Central memory CD8-positive, alpha-beta T cell (primary cell): Measurements from ENCODE around the gene DDIT3.

Experiments
- ATAC-seq: fragments of 150-1000 bp; cut with Tn5 transposase; replicated peaks from 2 replicates; pipeline ENCODE4 v1.10.0; 2022; ENCODE audit warnings: mild to moderate bottlenecking, moderate FRiP score, moderate number of reproducible peaks; ENCODE audit not compliant: poor library complexity, severe bottlenecking; ENCODE audit errors: extremely low read depth
- DNase-seq, 2 donors: peaks; one replicate each; pipeline ENCODE4 v3.0.0; 2021; ENCODE audit warnings: low spot score in 2 of 2
- H3K27ac Mint-ChIP-seq: one replicate; pipeline ENCODE4 v1.8.0; 2022; ENCODE audit warnings: low read depth, mild to moderate bottlenecking, moderate library complexity, mixed read lengths
- H3K27me3 Mint-ChIP-seq: one replicate; pipeline ENCODE4 v1.8.0; 2022; ENCODE audit warnings: mixed read lengths
- H3K36me3 Mint-ChIP-seq: one replicate; pipeline ENCODE4 v1.8.0; 2022; ENCODE audit warnings: mild to moderate bottlenecking, moderate library complexity, mixed read lengths; ENCODE audit not compliant: insufficient read depth
- H3K4me1 Mint-ChIP-seq: one replicate; pipeline ENCODE4 v1.8.0; 2022; ENCODE audit warnings: mixed read lengths
- H3K4me3 Mint-ChIP-seq: one replicate; pipeline ENCODE4 v1.8.0; 2022; ENCODE audit warnings: mild to moderate bottlenecking, moderate library complexity, mixed read lengths
- H3K9me3 Mint-ChIP-seq: one replicate; pipeline ENCODE4 v1.8.0; 2022; ENCODE audit warnings: mixed read lengths

The DDIT3 gene

GRCh38 chr12:57541717-57542116 lies 21.4 kb upstream of the DDIT3 start:
- Mint-ChIP-seq H3K36me3 (peaks cover 12% of the 10 kb centered on the region), H3K27ac (no peak overlapping the region), H3K27me3 (no peaks in the 10 kb centered on the region), H3K4me3 (no peak overlapping the region), H3K9me3 (no peaks in the 10 kb centered on the region), H3K4me1 (peaks cover 33% of the 10 kb centered on the region)
- ATAC-seq (no peak), DNase-seq (no peak)

- DNase-seq: no peak
- no peaks in the 10 kb centered on the region for H3K27me3 Mint-ChIP-seq
- peaks cover 9% of the 10 kb centered on the region for H3K36me3 Mint-ChIP-seq
- H3K4me1 Mint-ChIP-seq: peaks cover 26% of the 10 kb centered on the region
- no peak overlapping the region for H3K27ac Mint-ChIP-seq
- H3K9me3 Mint-ChIP-seq: no peaks in the 10 kb centered on the region
- ATAC-seq: no peak
- H3K4me3 Mint-ChIP-seq: no peak overlapping the region
Measured at GRCh38 chr12:57541001-57541400, 20.7 kb upstream of the DDIT3 start.

- Mint-ChIP-seq H3K4me3 (no peak overlapping the region), H3K27me3 (no peaks in the 10 kb centered on the region), H3K36me3 (peaks cover 16% of the 10 kb centered on the region), H3K4me1 (peaks cover 11% of the 10 kb centered on the region), H3K27ac (no peak overlapping the region), H3K9me3 (no peaks in the 10 kb centered on the region)
- no peak for DNase-seq
- no peak for ATAC-seq
Measured at GRCh38 chr12:57539134-57539768, 18.9 kb upstream of the DDIT3 start.

GRCh38 chr12:57536597-57536942 lies 16.3 kb upstream of the DDIT3 start:
- ATAC-seq: no peak
- Mint-ChIP-seq H3K9me3 (no peaks in the 10 kb centered on the region), H3K36me3 (peaks cover 32% of the 10 kb centered on the region), H3K27ac (no peak overlapping the region), H3K4me3 (no peak overlapping the region), H3K27me3 (no peaks in the 10 kb centered on the region), H3K4me1 (peaks cover 11% of the 10 kb centered on the region)
- no peak for DNase-seq

- DNase-seq (no peak), ATAC-seq (no peak)
- Mint-ChIP-seq H3K4me1 (peaks cover 11% of the 10 kb centered on the region), H3K4me3 (no peak overlapping the region), H3K27ac (no peak overlapping the region), H3K9me3 (no peaks in the 10 kb centered on the region), H3K27me3 (no peaks in the 10 kb centered on the region), H3K36me3 (peaks cover 37% of the 10 kb centered on the region)
Measured at GRCh38 chr12:57535764-57536596, 15.7 kb upstream of the DDIT3 start.

GRCh38 chr12:57534991-57535543 lies 14.8 kb upstream of the DDIT3 start:
- DNase-seq: no peak
- peaks cover 41% of the 10 kb centered on the region for H3K36me3 Mint-ChIP-seq
- H3K9me3 Mint-ChIP-seq: no peaks in the 10 kb centered on the region
- ATAC-seq: no peak
- H3K4me3 Mint-ChIP-seq: no peak overlapping the region
- H3K27ac Mint-ChIP-seq: no peak overlapping the region
- peaks cover 6% of the 10 kb centered on the region for H3K4me1 Mint-ChIP-seq
- H3K27me3 Mint-ChIP-seq: no peaks in the 10 kb centered on the region

- Mint-ChIP-seq H3K27ac (no peak overlapping the region), H3K4me1 (no peaks in the 10 kb centered on the region), H3K9me3 (no peaks in the 10 kb centered on the region), H3K36me3 (peaks cover 46% of the 10 kb centered on the region), H3K4me3 (no peak overlapping the region), H3K27me3 (no peaks in the 10 kb centered on the region)
- DNase-seq (no peak), ATAC-seq (no peak)
Measured at GRCh38 chr12:57534250-57534649, 13.9 kb upstream of the DDIT3 start.

- no peak overlapping the region for H3K27ac Mint-ChIP-seq
- DNase-seq: no peak
- peaks cover 48% of the 10 kb centered on the region for H3K36me3 Mint-ChIP-seq
- no peaks in the 10 kb centered on the region for H3K4me1 Mint-ChIP-seq
- no peaks in the 10 kb centered on the region for H3K27me3 Mint-ChIP-seq
- H3K4me3 Mint-ChIP-seq: no peak overlapping the region
- ATAC-seq: no peak
- no peaks in the 10 kb centered on the region for H3K9me3 Mint-ChIP-seq
Measured at GRCh38 chr12:57533108-57533507, 12.8 kb upstream of the DDIT3 start.

GRCh38 chr12:57531836-57532235 lies 11.5 kb upstream of the DDIT3 start:
- Mint-ChIP-seq H3K4me3 (no peak overlapping the region), H3K27me3 (no peaks in the 10 kb centered on the region), H3K4me1 (no peaks in the 10 kb centered on the region), H3K9me3 (no peaks in the 10 kb centered on the region), H3K36me3 (peaks cover 52% of the 10 kb centered on the region), H3K27ac (no peak overlapping the region)
- DNase-seq (no peak), ATAC-seq (no peak)

- no peak overlapping the region for H3K27ac Mint-ChIP-seq
- ATAC-seq (no peak), DNase-seq (no peak)
- H3K4me3 Mint-ChIP-seq: no peak overlapping the region
- H3K4me1 Mint-ChIP-seq: peaks cover under 1% of the 10 kb centered on the region
- no peaks in the 10 kb centered on the region for H3K9me3 Mint-ChIP-seq
- peaks cover 56% of the 10 kb centered on the region for H3K36me3 Mint-ChIP-seq
- no peaks in the 10 kb centered on the region for H3K27me3 Mint-ChIP-seq
Measured at GRCh38 chr12:57530396-57531142, 10.3 kb upstream of the DDIT3 start.

GRCh38 chr12:57529831-57530230 lies 9.5 kb upstream of the DDIT3 start:
- Mint-ChIP-seq H3K36me3 (peaks cover 50% of the 10 kb centered on the region), H3K27me3 (no peaks in the 10 kb centered on the region), H3K4me1 (peaks cover 8% of the 10 kb centered on the region), H3K27ac (no peak overlapping the region), H3K4me3 (no peak overlapping the region), H3K9me3 (no peaks in the 10 kb centered on the region)
- DNase-seq: no peak
- ATAC-seq: no peak

GRCh38 chr12:57528831-57529555 lies 8.7 kb upstream of the DDIT3 start:
- H3K36me3 Mint-ChIP-seq: peaks cover 49% of the 10 kb centered on the region
- no peak for DNase-seq
- peaks cover 16% of the 10 kb centered on the region for H3K4me1 Mint-ChIP-seq
- peak overlapping the region; percentile 46 for H3K27ac Mint-ChIP-seq
- no peaks in the 10 kb centered on the region for H3K9me3 Mint-ChIP-seq
- H3K27me3 Mint-ChIP-seq: no peaks in the 10 kb centered on the region
- ATAC-seq: no peak
- H3K4me3 Mint-ChIP-seq: no peak overlapping the region
